HCT116 (cell line): ENCODE measurements around the gene GTF2A1. TPM values are rescaled to one million over a fixed set of nuclear protein-coding genes. Genes with fewer than 3 reads are reported as not detected.

Experiments used
- ATAC-seq: fragments of 200-7000 bp; cut with Tn5 transposase; 2 replicates; pipeline ENCODE4 v1.9.1; 2020; ENCODE audit warnings: mild to moderate bottlenecking, moderate library complexity
- BruUV-seq: library from RNA; stranded (reverse); fragments of 400-500 nt; replicated peaks from 2 replicates; lab custom pipeline; 2021; lab: Mats Ljungman, UMichigan
- CTCF ChIA-PET: fragments of 300-600 bp; sonication (Branson Sonifier 250); formaldehyde crosslinking; loops from one replicate; lab custom pipeline; 2021; ENCODE audit warnings: antibody characterized with exemption; lab: Charles Lee
- POLR2A ChIA-PET: fragments of 300-600, 350-600 bp; sonication (Branson Sonifier 250); formaldehyde crosslinking; loops from one replicate; lab custom pipeline; 2021; ENCODE audit warnings: antibody characterized with exemption; lab: Charles Lee
- RAD21 ChIA-PET, 2 experiments: fragments of 300-600 bp; sonication (Branson Sonifier 250); formaldehyde crosslinking; loops; one replicate each; lab custom pipeline; 2023; ENCODE audit warnings: low total read pairs in 2 of 2; ENCODE audit not compliant: uncharacterized antibody in 2 of 2, unreplicated experiment in 2 of 2, low non-redundant PET in 1 of 2; lab: Charles Lee
- DNase-seq: peaks from one replicate; pipeline ENCODE4 v3.0.0-alpha.2; 2010; ENCODE audit warnings: low read depth, low spot score
- H2AFZ ChIP-seq: fragments of 200-600 bp; shearing (Covaris generic), sonication (generic); 2 replicates; pipeline ENCODE4 v1.6.1; 2017; ENCODE audit warnings: low read depth, mixed run types, mixed read lengths, antibody characterized with exemption, low read length; ENCODE audit not compliant: poor library complexity, severe bottlenecking
- H3K27ac ChIP-seq: 2 replicates; pipeline ENCODE4 v1.5.1; 2012; ENCODE audit warnings: low read depth, low read length
- H3K27me3 ChIP-seq: fragments of 200-600 bp; sonication (generic); 2 replicates; pipeline ENCODE4 v1.6.1; 2016; ENCODE audit warnings: mixed run types, low read length, mixed read lengths; ENCODE audit not compliant: insufficient read depth
- H3K36me3 ChIP-seq, 2 experiments: fragments of 200-500 bp in 1 of 2; fragments of 200-600 bp in 1 of 2; sonication (Bioruptor generic) in 1 of 2; sonication (generic) in 1 of 2; 2 replicates each; pipeline versions ENCODE4 v1.5.1 to v1.6.1; 2014 to 2016; ENCODE audit warnings: low read length in 2 of 2, inconsistent platforms in 1 of 2, mixed read lengths in 1 of 2, mixed run types in 1 of 2; ENCODE audit not compliant: insufficient read depth in 2 of 2, control insufficient read depth in 1 of 2
- H3K4me1 ChIP-seq, 2 experiments: fragments of 200-600 bp in 1 of 2; sonication (generic) in 1 of 2; 2 replicates each; pipeline versions ENCODE4 v1.5.1 to v1.6.1; 2012 to 2017; ENCODE audit warnings: low read length in 2 of 2, inconsistent platforms in 1 of 2, mild to moderate bottlenecking in 1 of 2, mixed read lengths in 1 of 2, mixed run types in 1 of 2, moderate library complexity in 1 of 2; ENCODE audit not compliant: insufficient read depth in 2 of 2, control insufficient read depth in 1 of 2
- H3K4me2 ChIP-seq: fragments of 200-600 bp; sonication (generic); 2 replicates; pipeline ENCODE4 v1.6.1; 2017; ENCODE audit warnings: mixed run types, low read length, mixed read lengths
- H3K4me3 ChIP-seq, 2 experiments: fragments of 200-600 bp in 1 of 2; sonication (generic) in 1 of 2; replicated peaks in 1 of 2; 2 replicates each; pipeline ENCODE4 v1.5.1; 2011 to 2016; ENCODE audit warnings: low read length in 2 of 2, control low read depth in 1 of 2, low read depth in 1 of 2, mild to moderate bottlenecking in 1 of 2, mixed read lengths in 1 of 2, mixed run types in 1 of 2
- H3K79me2 ChIP-seq: fragments of 200-600 bp; sonication (generic); 2 replicates; pipeline ENCODE4 v1.6.1; 2017; ENCODE audit warnings: mild to moderate bottlenecking, mixed run types, low read length, moderate library complexity, mixed read lengths; ENCODE audit not compliant: insufficient read depth
- H3K9ac ChIP-seq: fragments of 200-600 bp; sonication (generic); 2 replicates; pipeline ENCODE4 v1.6.1; 2016; ENCODE audit warnings: low read length, mixed read lengths
- H3K9me2 ChIP-seq: fragments of 200-600 bp; sonication (generic), shearing (Covaris generic); 2 replicates; pipeline ENCODE4 v1.6.1; 2017; ENCODE audit warnings: mixed run types, mild to moderate bottlenecking, moderate library complexity; ENCODE audit not compliant: insufficient read depth
- H3K9me3 ChIP-seq, 2 experiments: fragments of 200-500 bp in 1 of 2; fragments of 200-600 bp in 1 of 2; sonication (Bioruptor generic) in 1 of 2; sonication (generic) in 1 of 2; 2 replicates each; pipeline ENCODE4 v1.6.1; 2014 to 2017; ENCODE audit warnings: low read length in 2 of 2, mixed read lengths in 2 of 2, inconsistent platforms in 1 of 2, low read depth in 1 of 2, mild to moderate bottlenecking in 1 of 2, mixed run types in 1 of 2, moderate library complexity in 1 of 2; ENCODE audit not compliant: control insufficient read depth in 1 of 2, insufficient read depth in 1 of 2
- H4K20me1 ChIP-seq: fragments of 200-600 bp; sonication (generic), shearing (Covaris generic); 2 replicates; pipeline ENCODE4 v1.6.1; 2017; ENCODE audit warnings: mixed run types, mild to moderate bottlenecking, moderate library complexity; ENCODE audit not compliant: insufficient read depth
- ATF3 ChIP-seq: IDR thresholded peaks from 2 replicates; pipeline ENCODE4 v1.6.1; 2012
- CTCF ChIP-seq, 3 experiments: fragments of 200-600 bp in 1 of 3; sonication (generic) in 1 of 3; IDR thresholded peaks in 2 of 3; conservative IDR thresholded peaks in 1 of 3; 2 replicates each; pipeline ENCODE4 v1.5.1; 2012 to 2017; ENCODE audit warnings: low read depth in 2 of 3, low read length in 2 of 3, antibody characterized with exemption in 1 of 3, borderline replicate concordance in 1 of 3, control low read depth in 1 of 3, mild to moderate bottlenecking in 1 of 3, mixed read lengths in 1 of 3, mixed run types in 1 of 3, moderate library complexity in 1 of 3; ENCODE audit not compliant: insufficient read depth in 1 of 3
- EZH2 ChIP-seq: fragments of 200-600 bp; sonication (generic); IDR thresholded peaks from 2 replicates; pipeline ENCODE4 v1.6.1; 2017; ENCODE audit warnings: antibody characterized with exemption, mixed run types
- POLR2AphosphoS5 ChIP-seq: IDR thresholded peaks from 2 replicates; pipeline ENCODE4 v1.6.1; 2011; ENCODE audit warnings: mild to moderate bottlenecking, low read depth, low read length, moderate library complexity
- SRF ChIP-seq: IDR thresholded peaks from 2 replicates; pipeline ENCODE4 v1.6.1; 2012; ENCODE audit warnings: low read depth
- TCF7L2 ChIP-seq: IDR thresholded peaks from 2 replicates; pipeline ENCODE4 v1.7.0; 2011; ENCODE audit warnings: borderline replicate concordance, inconsistent platforms; ENCODE audit not compliant: insufficient read depth, insufficient read length; ENCODE audit errors: extremely low read depth
- ZNF274 ChIP-seq: fragments of 200-500 bp; sonication (Bioruptor generic); IDR thresholded peaks from 2 replicates; pipeline ENCODE4 v1.6.1; 2014; ENCODE audit warnings: mild to moderate bottlenecking, low read depth, low read length, inconsistent platforms
- intact Hi-C: fragments of 100-400 bp; cut with micrococcal nuclease; formaldehyde crosslinking; loops from 2 replicates; pipeline ENCODE4 v1.10.0; 2022
- total RNA-seq: library from RNA; stranded (reverse); gene quantifications from one replicate; pipeline ENCODE4 v1.2.1, GENCODE V29; 2021; ENCODE audit not compliant: unreplicated experiment

GTF2A1 gene
- total RNA-seq, 1 experiment from 2014 or later: 39.7 TPM

- no peaks in the 10 kb centered on the region for H3K27me3 ChIP-seq
- H3K36me3 ChIP-seq: no peaks in the 10 kb centered on the region
- no peak overlapping the region for H3K4me2 ChIP-seq
- TF ChIP-seq EZH2: no peak
- TF ChIP-seq ATF3: no peak
- TF ChIP-seq ZNF274: no peak
- no peak for TF ChIP-seq SRF
- TF ChIP-seq CTCF (IDR thresholded peaks at IDR 0.05 in 2 of 3, conservative IDR thresholded peaks at IDR 0.05 in 1 of 3; ENCODE audit: borderline replicate concordance in 1 of 3, insufficient read depth in 1 of 3, low read depth in 2 of 3, low read length in 2 of 3): peak in 1 of 3 experiments; percentile 21; a peak in 1 of 6 replicates
- no peak for TF ChIP-seq TCF7L2
- TF ChIP-seq POLR2AphosphoS5: no peak
- peaks cover 0 to 5% of the 10 kb centered on the region in 2 experiments; a peak in 1 of 4 replicates for H3K4me1 ChIP-seq
- no peaks in the 10 kb centered on the region for H4K20me1 ChIP-seq
- no peaks in the 10 kb centered on the region for H3K9me2 ChIP-seq
- RAD21 ChIA-PET: no interaction called here
- no peaks in the 10 kb centered on the region for H3K79me2 ChIP-seq
- intact Hi-C loops: no loop called here
- no peaks in the 10 kb centered on the region for H3K9me3 ChIP-seq
- H3K4me3 ChIP-seq: no peak overlapping the region
- POLR2A ChIA-PET: no interaction called here
- ATAC-seq (peak; percentile 75), DNase-seq (no peak)
- no TSS peak for BruUV-seq
- no peak overlapping the region for H3K9ac ChIP-seq
- no peak overlapping the region for H3K27ac ChIP-seq
- CTCF ChIA-PET: interaction anchor here (1.0 to 5.4 kb wide), 3 partner anchors 45 to 196 kb away, joined by 3 to 93 read pairs (median 37); no protein-coding TSS in a partner anchor
- H2AFZ ChIP-seq: no peak overlapping the region
Observed at GRCh38 chr14:81268016-81268416, 47.3 kb upstream of the GTF2A1 start.
